Type B pancreatic cell (in vitro differentiated cells): ENCODE measurements around the gene ZSWIM6. TPM values are rescaled to one million over a fixed set of nuclear protein-coding genes. Genes with fewer than 3 reads are reported as not detected.

Source experiments
- DNase-seq: peaks from one replicate; pipeline ENCODE4 v3.0.0; 2021; ENCODE audit warnings: mixed read lengths; ENCODE audit not compliant: unreplicated experiment; ENCODE audit errors: extremely low spot score
- H3K27ac Mint-ChIP-seq: 2 replicates; pipeline ENCODE4 v1.8.0; 2021; ENCODE audit warnings: mild to moderate bottlenecking, mixed read lengths
- H3K27me3 Mint-ChIP-seq: 2 replicates; pipeline ENCODE4 v1.8.0; 2021; ENCODE audit warnings: mixed read lengths
- H3K36me3 Mint-ChIP-seq: 2 replicates; pipeline ENCODE4 v1.8.0; 2021; ENCODE audit warnings: mixed read lengths
- H3K4me1 Mint-ChIP-seq: one replicate; pipeline ENCODE4 v1.8.0; 2021; ENCODE audit warnings: mixed read lengths; ENCODE audit not compliant: unreplicated experiment
- H3K4me3 Mint-ChIP-seq: 2 replicates; pipeline ENCODE4 v1.8.0; 2021; ENCODE audit warnings: mild to moderate bottlenecking, mixed read lengths
- H3K9me3 Mint-ChIP-seq: 2 replicates; pipeline ENCODE4 v1.8.0; 2021; ENCODE audit warnings: mixed read lengths
- CTCF ChIP-seq: fragments of 200-600 bp; sonication (generic); conservative IDR thresholded peaks from 2 replicates; pipeline ENCODE4 v1.5.0; 2021; ENCODE audit warnings: antibody characterized with exemption, mild to moderate bottlenecking
- total RNA-seq: library from RNA; stranded (reverse); gene quantifications from 2 replicates; pipeline ENCODE4 v1.2.1, GENCODE V29; 2021; ENCODE audit warnings: low replicate concordance

Gene ZSWIM6
- total RNA-seq, 1 donor from 2014 or later = 24.6 TPM

GRCh38 chr5:61350535-61350934, 18.5 kb downstream of the ZSWIM6 start:
- H3K4me1 Mint-ChIP-seq = peaks cover 57% of the 10 kb centered on the region

GRCh38 chr5:61351733-61352132, 19.7 kb downstream of the ZSWIM6 start:
- DNase-seq = no peak
- H3K9me3 Mint-ChIP-seq = peaks cover 6% of the 10 kb centered on the region
- no peak for TF ChIP-seq CTCF
- H3K27me3 Mint-ChIP-seq = no peaks in the 10 kb centered on the region
- peak overlapping the region; percentile 87 for H3K27ac Mint-ChIP-seq
- H3K4me1 Mint-ChIP-seq = peaks cover 51% of the 10 kb centered on the region
- peak overlapping the region; percentile 46 for H3K4me3 Mint-ChIP-seq
- H3K36me3 Mint-ChIP-seq = peaks cover 7% of the 10 kb centered on the region

More at GRCh38 chr5:61350535-61350934, 18.5 kb downstream of the ZSWIM6 start:
- no peak for TF ChIP-seq CTCF
- Mint-ChIP-seq H3K27ac (no peak overlapping the region), H3K4me3 (no peak overlapping the region), H3K36me3 (peaks cover 11% of the 10 kb centered on the region), H3K9me3 (peaks cover 6% of the 10 kb centered on the region), H3K27me3 (no peaks in the 10 kb centered on the region)
- no peak for DNase-seq

GRCh38 chr5:61352180-61352579, 20.1 kb downstream of the ZSWIM6 start:
- H3K9me3 Mint-ChIP-seq = peaks cover 2% of the 10 kb centered on the region
- H3K4me3 Mint-ChIP-seq = peak overlapping the region; percentile 46
- no peak for TF ChIP-seq CTCF
- no peaks in the 10 kb centered on the region for H3K27me3 Mint-ChIP-seq
- H3K36me3 Mint-ChIP-seq = peaks cover 3% of the 10 kb centered on the region
- DNase-seq = no peak
- peaks cover 49% of the 10 kb centered on the region for H3K4me1 Mint-ChIP-seq
- H3K27ac Mint-ChIP-seq = peak overlapping the region; percentile 87

GRCh38 chr5:61352612-61353156, 20.6 kb downstream of the ZSWIM6 start:
- H3K9me3 Mint-ChIP-seq = no peaks in the 10 kb centered on the region
- no peaks in the 10 kb centered on the region for H3K36me3 Mint-ChIP-seq
- peak overlapping the region; percentile 87 for H3K27ac Mint-ChIP-seq
- no peaks in the 10 kb centered on the region for H3K27me3 Mint-ChIP-seq
- peak overlapping the region; percentile 46 for H3K4me3 Mint-ChIP-seq
- H3K4me1 Mint-ChIP-seq = peaks cover 46% of the 10 kb centered on the region
- TF ChIP-seq CTCF = no peak
- no peak for DNase-seq

GRCh38 chr5:61353293-61353692, 21.2 kb downstream of the ZSWIM6 start:
- peak overlapping the region; percentile 87 for H3K27ac Mint-ChIP-seq
- no peak for DNase-seq
- H3K36me3 Mint-ChIP-seq = peaks cover 4% of the 10 kb centered on the region
- H3K9me3 Mint-ChIP-seq = peaks cover 5% of the 10 kb centered on the region
- peak overlapping the region; percentile 46 for H3K4me3 Mint-ChIP-seq
- peaks cover 45% of the 10 kb centered on the region for H3K4me1 Mint-ChIP-seq
- H3K27me3 Mint-ChIP-seq = no peaks in the 10 kb centered on the region
- TF ChIP-seq CTCF = no peak

GRCh38 chr5:61354199-61354598, 22.1 kb downstream of the ZSWIM6 start:
- no peak for TF ChIP-seq CTCF
- peak overlapping the region; percentile 87 for H3K27ac Mint-ChIP-seq
- H3K9me3 Mint-ChIP-seq = peaks cover 5% of the 10 kb centered on the region
- H3K27me3 Mint-ChIP-seq = no peaks in the 10 kb centered on the region
- H3K36me3 Mint-ChIP-seq = peaks cover 9% of the 10 kb centered on the region
- peaks cover 40% of the 10 kb centered on the region for H3K4me1 Mint-ChIP-seq
- H3K4me3 Mint-ChIP-seq = no peak overlapping the region
- DNase-seq = no peak
